Adrenal gland (tissue), 5 donors: ENCODE measurements around the gene SNAP23.

ENCODE experiments used
- CTCF ChIP-seq, 6 experiments: fragments of 450-650 bp in 4 of 6; fragments of 200-600 bp in 2 of 6; sonication (generic) in 1 of 6; IDR thresholded peaks; 1 replicate in 5 of 6; 2 replicates in 1 of 6; pipeline versions ENCODE4 v1.5.1 to v1.8.0; 2016 to 2021; ENCODE audit warnings: antibody characterized with exemption in 6 of 6, mild to moderate bottlenecking in 2 of 6, moderate library complexity in 1 of 6
- POLR2A ChIP-seq, 2 donors: fragments of 450-650 bp; IDR thresholded peaks; one replicate each; pipeline ENCODE4 v1.6.1; 2017; ENCODE audit warnings: antibody characterized with exemption in 2 of 2, mild to moderate bottlenecking in 2 of 2, moderate library complexity in 1 of 2
- donor health status: DM: no; HTN: no; CAD: no.

- TF ChIP-seq POLR2A (IDR thresholded peaks at IDR 0.05) (no peak), CTCF (IDR thresholded peaks at IDR 0.05) (no peak)
These were observed 54.4 kb downstream of the SNAP23 start for GRCh38 chr15:42549741-42550392.
